ENCODE results near the gene PRKCG. TPM values are rescaled to one million over a fixed set of nuclear protein-coding genes. Genes with fewer than 3 reads are reported as not detected.

Gene PRKCG
- polyA plus RNA-seq, 3 donors: 0.01 TPM; not detected in 2

DNA sequence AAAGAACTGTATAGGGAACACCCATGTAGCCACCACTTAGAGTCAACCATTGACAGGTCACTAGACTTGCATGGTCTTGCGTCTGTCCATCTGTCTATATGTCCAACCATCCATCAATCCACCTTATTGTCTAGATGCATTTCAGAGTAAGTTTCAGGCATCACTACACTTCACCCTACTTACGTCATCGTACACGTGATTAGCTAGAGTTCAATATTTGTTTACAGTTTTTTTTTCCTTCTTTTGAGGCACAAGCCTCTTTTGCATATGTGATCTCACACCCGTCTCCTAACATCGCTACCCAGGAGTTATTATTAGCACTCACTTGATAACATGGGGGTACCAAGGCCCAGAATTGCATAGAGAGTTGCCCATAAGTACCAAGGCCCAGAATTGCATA lies 34.0 kb downstream of the PRKCG start:
- Histone ChIP-seq H3K27me3 (ENCODE audit: control insufficient read depth in 2 of 2, insufficient read depth in 2 of 2, low read length in 2 of 2) (peaks cover 2 to 13% of the 10 kb centered on the region in 2 donors), H3K9ac (ENCODE audit: insufficient read depth, low read length, poor library complexity, severe bottlenecking) (no peak overlapping the region), H3K4me3 (replicated peaks in 1 of 3; ENCODE audit: low read depth in 2 of 3, low read length in 3 of 3) (no peak overlapping the region), H3K9me3 (replicated peaks in 1 of 2; ENCODE audit: control insufficient read depth in 1 of 2, insufficient read depth in 1 of 2, low read length in 2 of 2) (peaks cover under 1 to 3% of the 10 kb centered on the region in 2 donors), H3K36me3 (replicated peaks in 1 of 2; ENCODE audit: control insufficient read depth in 1 of 2, insufficient read depth in 2 of 2, low read length in 2 of 2) (no peaks in the 10 kb centered on the region), H2AFZ (ENCODE audit: insufficient read depth, low read depth, low read length, poor library complexity, severe bottlenecking) (no peak overlapping the region), H4K20me1 (ENCODE audit: insufficient read depth, low read length) (no peaks in the 10 kb centered on the region), H3K27ac (ENCODE audit: low read depth in 1 of 2, low read length in 2 of 2) (no peak overlapping the region), H3K4me1 (ENCODE audit: control insufficient read depth in 1 of 2, insufficient read depth in 2 of 2, low read length in 2 of 2) (no peaks in the 10 kb centered on the region), H3K4me2 (replicated peaks; ENCODE audit: extremely low read depth, low read length, poor library complexity, severe bottlenecking) (no peak overlapping the region), H3K79me2 (ENCODE audit: insufficient read depth, low read length) (no peaks in the 10 kb centered on the region)
- H3K36me3 Mint-ChIP-seq: no peaks in the 10 kb centered on the region
- WGBS (ENCODE audit: insufficient coverage): 83% methylated on average over 2 of the region's 6 CpGs
- DNase-seq: no peak
- H3K4me1 Mint-ChIP-seq: peaks cover 3% of the 10 kb centered on the region
- intact Hi-C loops (cut with micrococcal nuclease): no loop called here
- no peak overlapping the region for H3K4me3 Mint-ChIP-seq
- peaks cover 16 to 37% (median 29%) of the 10 kb centered on the region in 3 donors for H3K27me3 Mint-ChIP-seq (ENCODE audit: low read depth in 3 of 3)
- H3K27ac Mint-ChIP-seq: no peak overlapping the region
- TF ChIP-seq CTCF (IDR thresholded peaks at IDR 0.05): no peak
- H3K9me3 Mint-ChIP-seq: peaks cover 3 to 11% (median 4%) of the 10 kb centered on the region in 7 donors

GRCh38 chr19:53917356-53917755 lies 35.4 kb downstream of the PRKCG start:
- H3K36me3 Mint-ChIP-seq: no peaks in the 10 kb centered on the region
- no peak overlapping the region for H3K4me2 ChIP-seq (replicated peaks; ENCODE audit: extremely low read depth, low read length, poor library complexity, severe bottlenecking)
- H3K27me3 ChIP-seq (ENCODE audit: control insufficient read depth in 2 of 2, insufficient read depth in 2 of 2, low read length in 2 of 2): peaks cover 0 to 2% of the 10 kb centered on the region in 2 donors
- H2AFZ ChIP-seq (ENCODE audit: insufficient read depth, low read depth, low read length, poor library complexity, severe bottlenecking): no peak overlapping the region
- H3K4me1 Mint-ChIP-seq: peaks cover 3% of the 10 kb centered on the region
- H3K79me2 ChIP-seq (ENCODE audit: insufficient read depth, low read length): no peaks in the 10 kb centered on the region
- no peak overlapping the region for H3K27ac ChIP-seq (ENCODE audit: low read depth in 1 of 2, low read length in 2 of 2)
- H3K27me3 Mint-ChIP-seq (ENCODE audit: low read depth in 3 of 3): peaks cover 3 to 24% (median 15%) of the 10 kb centered on the region in 3 donors
- intact Hi-C loops (cut with micrococcal nuclease): no loop called here
- WGBS (ENCODE audit: insufficient coverage): 93% methylated on average over 5 of the region's 7 CpGs
- no peak overlapping the region for H3K9ac ChIP-seq (ENCODE audit: insufficient read depth, low read length, poor library complexity, severe bottlenecking)
- H3K9me3 ChIP-seq (replicated peaks in 1 of 2; ENCODE audit: control insufficient read depth in 1 of 2, insufficient read depth in 1 of 2, low read length in 2 of 2): peaks cover 0 to 3% of the 10 kb centered on the region in 2 donors
- no peak for TF ChIP-seq CTCF (IDR thresholded peaks at IDR 0.05)
- H3K36me3 ChIP-seq (replicated peaks in 1 of 2; ENCODE audit: control insufficient read depth in 1 of 2, insufficient read depth in 2 of 2, low read length in 2 of 2): no peaks in the 10 kb centered on the region
- H3K4me3 ChIP-seq (replicated peaks in 1 of 3; ENCODE audit: low read depth in 2 of 3, low read length in 3 of 3): no peak overlapping the region
- no peak for DNase-seq
- H4K20me1 ChIP-seq (ENCODE audit: insufficient read depth, low read length): no peaks in the 10 kb centered on the region
- H3K4me3 Mint-ChIP-seq: no peak overlapping the region
- H3K27ac Mint-ChIP-seq: no peak overlapping the region
- no peaks in the 10 kb centered on the region for H3K4me1 ChIP-seq (ENCODE audit: control insufficient read depth in 1 of 2, insufficient read depth in 2 of 2, low read length in 2 of 2)
- H3K9me3 Mint-ChIP-seq: peaks cover 4 to 13% (median 8%) of the 10 kb centered on the region in 7 donors

All from CD14-positive monocyte (primary cell).